ENCODE data around the gene CCDC70. TPM values are rescaled to one million over a fixed set of nuclear protein-coding genes. Genes with fewer than 3 reads are reported as not detected.

The CCDC70 gene
- total RNA-seq, 1 experiment from 2014 or later, result not detected

DNA sequence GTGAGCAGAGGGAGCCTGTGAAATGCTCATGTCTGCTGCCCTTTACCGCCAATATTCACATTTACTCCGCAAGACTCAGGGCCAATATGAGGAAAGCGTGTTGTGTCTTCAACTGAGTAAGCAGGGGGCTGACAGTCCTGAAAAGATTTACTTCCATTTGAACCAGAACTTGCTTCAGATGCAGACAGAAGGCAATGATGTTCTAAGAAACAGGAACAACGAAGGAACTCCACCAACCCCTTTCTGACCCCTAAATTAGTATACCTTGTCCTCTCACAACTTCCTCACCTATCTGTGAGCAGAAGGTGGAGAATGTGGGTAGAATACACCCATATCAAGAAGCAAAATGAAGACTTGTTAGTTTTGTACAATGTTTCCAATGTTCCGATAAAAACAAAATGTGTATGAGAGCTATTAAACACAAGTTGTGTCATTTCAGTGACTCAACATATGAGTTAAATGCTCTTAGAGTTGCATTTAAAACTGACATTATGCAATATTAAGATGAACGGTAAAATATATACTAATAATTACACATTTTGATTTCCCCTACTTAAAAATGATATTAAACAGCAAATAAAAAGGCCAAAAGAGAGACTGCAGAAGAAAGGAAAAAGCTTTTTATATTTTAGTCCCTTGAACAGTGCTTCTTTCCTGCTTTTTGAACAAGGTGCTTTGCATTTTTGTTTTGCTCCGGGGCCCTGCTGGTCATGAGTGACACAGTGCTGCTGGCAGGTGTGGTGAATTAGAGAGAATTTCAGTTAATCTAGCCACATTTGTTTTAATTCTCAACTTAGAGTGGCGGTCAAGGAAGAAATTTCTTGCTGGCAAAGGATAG is 32.8 kb upstream of the CCDC70 start:
- no peak for DNase-seq (ENCODE audit: extremely low read depth, low read depth)

DNA sequence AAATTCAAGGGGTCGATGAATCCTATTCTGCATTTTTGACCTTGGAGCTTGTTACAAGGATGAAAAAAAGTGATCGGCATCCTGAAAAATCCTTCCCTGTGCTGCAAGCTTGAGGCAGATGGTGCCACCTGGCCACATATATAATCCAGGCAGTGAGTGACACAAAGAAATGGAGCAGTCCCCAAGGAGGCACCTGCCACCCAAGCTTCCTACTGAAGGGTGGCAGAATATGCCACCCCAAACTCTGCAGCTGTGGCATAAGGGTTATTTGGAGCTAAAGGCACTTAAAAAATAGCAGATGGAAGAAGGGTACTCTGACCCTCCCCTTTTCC is 32.2 kb upstream of the CCDC70 start:
- no peak for DNase-seq (ENCODE audit: extremely low read depth, low read depth)

DNA sequence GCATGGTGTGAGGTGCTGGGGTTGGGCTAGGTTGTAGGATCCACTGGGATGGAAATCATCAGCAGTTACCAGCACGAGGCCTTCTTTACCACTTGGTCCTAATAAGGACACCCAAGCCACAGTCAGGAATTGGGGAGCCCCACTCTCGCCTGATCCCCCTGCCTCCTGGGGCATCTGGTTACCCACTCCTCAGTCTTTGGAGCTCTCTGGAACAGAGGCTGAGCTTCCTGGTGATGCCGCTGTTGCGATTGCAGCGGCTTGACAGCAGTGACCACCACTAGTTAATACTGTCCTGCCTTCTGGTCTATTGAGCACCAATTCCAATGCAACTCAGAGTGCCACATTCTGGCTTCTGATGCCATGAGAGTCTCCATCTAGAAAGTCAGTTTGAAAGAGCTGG is 30.2 kb upstream of the CCDC70 start:
- no peak for DNase-seq (ENCODE audit: extremely low read depth, low read depth)

DNA sequence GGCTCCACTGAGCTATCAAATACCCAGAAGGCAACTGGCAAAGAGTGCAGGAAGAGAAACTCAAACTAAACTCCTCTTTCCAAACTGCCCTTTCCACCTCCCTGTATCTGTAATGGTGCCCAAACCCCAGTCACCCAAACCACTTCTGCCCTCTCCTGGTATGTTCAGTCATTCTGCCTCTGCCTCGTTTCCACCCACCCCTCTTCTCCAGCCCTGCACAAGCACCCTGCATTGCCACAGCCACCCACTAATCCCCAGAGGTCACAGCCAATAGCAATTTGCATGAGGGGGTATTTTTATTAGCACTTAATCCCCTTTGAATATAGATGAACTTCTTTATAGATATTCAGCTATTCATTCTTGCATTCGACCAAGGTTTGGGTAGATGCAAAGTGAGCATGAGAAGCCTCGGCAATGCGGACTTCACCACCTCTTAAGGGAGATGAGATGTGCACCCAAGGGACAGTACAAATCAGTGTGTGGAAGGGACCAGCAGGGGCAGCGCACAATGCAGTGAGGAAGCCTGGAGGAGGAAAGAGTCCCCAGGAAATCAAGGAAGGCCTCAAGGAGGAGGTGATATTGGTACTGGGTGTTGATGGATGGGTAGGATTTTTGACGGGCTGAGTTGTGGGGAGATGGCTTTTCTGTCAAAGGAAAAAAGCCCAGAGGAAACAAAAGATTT is 29.2 kb upstream of the CCDC70 start:
- DNase-seq (ENCODE audit: extremely low read depth, low read depth), result no peak

DNA sequence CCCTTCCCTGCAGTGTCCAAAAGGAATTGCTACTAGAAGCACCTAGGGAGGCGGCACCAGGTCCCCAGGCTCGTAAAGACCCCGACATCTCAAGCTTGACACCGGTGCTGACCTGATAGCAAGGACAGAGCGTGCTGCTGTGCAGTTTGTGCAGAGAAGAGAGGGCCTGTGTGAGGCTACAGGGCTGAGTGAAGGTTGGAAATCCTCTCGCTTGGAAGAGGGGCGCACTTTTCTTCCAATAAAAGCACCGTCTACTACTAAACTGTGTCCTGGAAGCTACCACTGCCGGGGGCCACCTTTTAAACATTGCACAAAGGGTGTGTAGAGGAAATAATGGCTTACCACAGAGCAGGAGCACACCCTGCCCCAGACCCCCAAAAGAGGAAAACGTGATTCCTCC is 27.8 kb upstream of the CCDC70 start:
- DNase-seq (ENCODE audit: extremely low read depth, low read depth), result no peak

DNA sequence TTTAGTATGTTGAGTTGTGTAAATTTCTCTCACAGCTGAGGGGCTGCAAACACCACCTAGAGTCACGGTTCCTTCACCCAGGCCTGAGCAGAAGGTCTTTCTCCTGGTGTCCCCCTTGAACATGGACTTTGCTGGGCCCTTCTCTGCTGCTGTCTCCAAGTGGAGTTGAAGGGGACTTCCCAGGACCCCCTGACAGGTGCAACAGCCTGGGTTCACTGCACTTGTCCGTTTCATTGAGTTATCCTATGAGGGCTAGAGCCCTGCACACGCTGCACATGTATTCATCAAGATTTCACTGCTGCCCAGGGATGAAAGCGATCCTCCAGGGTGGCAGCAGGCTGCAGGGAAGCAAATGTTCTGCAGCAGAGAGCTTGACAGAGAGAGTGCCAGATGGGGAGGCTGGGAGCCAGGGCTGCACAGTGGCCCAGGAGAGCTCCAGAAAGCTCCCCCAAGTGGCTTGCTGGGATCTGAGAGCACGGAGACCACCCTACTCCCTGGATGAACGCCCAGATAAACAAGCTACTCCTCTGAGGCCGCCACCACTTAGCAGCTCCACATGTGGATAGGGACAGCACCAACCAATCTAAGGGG is 27.1 kb upstream of the CCDC70 start:
- DNase-seq (ENCODE audit: extremely low read depth, low read depth), result no peak

DNA sequence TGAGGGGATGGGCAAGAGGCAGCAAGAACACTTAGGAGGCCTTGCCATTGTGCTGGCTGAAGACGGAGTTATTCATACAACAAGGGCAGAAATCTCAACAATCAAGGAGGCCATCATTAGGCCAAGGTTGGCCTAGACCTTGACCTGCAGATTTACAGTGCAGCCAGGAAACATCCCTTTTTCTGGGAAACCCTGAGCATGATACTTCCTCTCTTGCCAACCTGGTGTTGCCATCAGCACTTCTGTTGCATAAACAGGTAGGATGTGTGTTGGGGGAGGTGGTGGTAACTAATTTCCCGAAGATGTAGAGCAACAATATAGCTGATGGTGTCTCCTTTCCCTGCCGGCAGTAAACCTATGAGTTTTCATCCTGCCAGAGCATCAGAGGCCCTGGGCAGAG is 24.8 kb upstream of the CCDC70 start:
- no peak for DNase-seq (ENCODE audit: extremely low read depth, low read depth)

DNA sequence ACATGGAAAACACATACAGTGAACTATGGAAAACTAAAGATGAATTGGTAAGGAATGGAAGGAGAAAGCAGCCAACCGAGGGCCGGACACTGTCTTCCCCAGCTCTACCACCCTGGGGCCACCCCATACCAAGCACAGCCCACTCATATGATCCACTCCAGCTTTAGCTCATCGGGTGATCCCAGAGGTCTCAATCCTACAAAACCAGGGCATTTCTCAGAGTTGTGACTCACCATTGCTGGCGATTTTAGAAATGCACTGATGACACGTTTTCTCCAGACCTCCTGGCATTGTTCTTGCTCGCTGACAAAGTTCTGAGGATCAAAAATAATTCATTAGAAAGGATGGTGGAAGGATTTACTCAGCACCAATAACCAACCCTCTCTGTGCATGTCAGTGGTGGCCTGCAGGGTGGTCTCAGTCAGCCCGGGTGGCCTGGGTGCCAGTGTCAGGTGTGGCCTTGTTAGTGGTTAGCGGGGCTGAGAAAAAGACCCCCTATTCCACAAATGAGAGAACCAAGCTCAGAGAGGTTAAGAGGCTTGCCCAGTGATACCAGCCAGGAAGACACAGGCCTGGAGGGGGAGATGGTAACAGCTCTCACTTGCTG is 23.4 kb upstream of the CCDC70 start:
- DNase-seq (ENCODE audit: extremely low read depth, low read depth), result no peak

DNA sequence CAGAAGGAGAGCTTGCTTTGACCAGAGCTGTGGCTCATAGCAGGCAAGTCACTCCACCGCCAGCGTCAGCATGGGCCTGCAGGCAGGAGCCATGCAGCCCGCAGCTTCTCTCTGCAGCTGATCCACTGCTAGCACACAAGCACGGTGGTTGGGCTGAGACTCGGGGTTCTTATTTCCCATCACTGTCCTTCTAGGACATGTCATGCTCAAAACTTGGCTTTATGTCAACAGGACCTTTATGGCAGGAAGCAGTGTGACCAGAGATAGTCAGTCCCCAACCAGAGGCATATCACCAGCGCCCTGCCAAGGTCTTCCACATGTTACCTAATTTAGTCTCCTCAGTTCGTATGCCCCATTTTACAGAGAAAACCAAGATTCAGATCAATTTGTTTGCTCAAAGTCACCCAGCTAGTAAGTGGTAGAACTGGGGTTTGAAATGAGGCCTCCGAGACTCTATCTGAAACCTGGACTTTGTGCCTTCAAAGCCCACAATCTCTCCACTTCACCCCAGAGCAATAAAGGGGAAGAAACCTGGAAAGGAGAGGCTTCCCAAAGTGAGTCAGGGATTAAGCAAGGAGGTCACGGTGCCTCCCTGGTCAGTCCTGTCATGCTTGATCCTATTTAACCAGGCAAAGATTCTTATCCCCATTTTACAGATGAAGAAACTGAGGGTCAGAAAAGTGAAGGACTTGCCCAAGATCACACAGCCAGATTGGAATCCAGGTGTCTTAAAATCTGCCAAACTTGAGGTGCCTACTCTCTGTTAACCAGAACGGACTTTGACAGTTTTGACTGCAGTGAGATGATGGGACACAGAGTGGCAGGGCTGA is 21.8 kb upstream of the CCDC70 start:
- no peak for DNase-seq (ENCODE audit: extremely low read depth, low read depth)

DNA sequence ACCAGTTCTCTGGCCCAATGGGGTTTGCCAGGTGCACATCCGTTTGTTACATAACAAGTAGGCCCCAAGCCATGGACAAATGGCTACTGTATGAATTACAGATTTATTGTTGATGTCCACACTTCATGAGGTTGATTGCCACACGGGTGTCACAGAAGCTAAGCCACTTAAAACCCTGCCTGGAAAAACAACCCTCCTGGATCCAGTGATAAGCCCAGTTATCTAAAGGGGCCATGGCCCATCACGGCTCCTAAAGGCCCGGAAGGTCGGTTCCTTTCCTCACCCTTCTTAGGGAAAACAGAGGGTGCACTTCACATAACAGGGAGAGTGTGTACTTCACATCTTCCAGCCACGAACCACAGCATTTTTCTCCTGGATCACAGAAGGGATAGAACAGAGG is 20.9 kb upstream of the CCDC70 start:
- DNase-seq (ENCODE audit: extremely low read depth, low read depth), result no peak

DNA sequence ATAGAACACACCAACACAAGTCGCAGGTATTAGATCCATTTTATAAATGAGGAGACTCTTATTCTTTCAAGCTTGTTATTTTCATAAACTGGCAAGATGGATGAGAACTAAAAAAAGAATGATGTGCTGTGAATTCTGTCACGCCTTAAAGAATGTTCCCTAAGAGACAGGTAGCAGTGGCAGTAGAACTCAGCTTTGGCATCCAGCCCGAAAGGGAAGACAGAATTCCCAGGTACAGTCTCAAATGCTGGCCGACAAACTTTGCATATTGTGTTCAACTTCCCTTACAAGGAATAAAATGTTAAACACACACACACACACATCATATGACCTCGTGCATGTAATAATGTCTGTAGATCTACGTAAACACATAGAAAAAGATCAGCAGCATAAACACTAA is 20.0 kb upstream of the CCDC70 start:
- no peak for DNase-seq (ENCODE audit: extremely low read depth, low read depth)

DNA sequence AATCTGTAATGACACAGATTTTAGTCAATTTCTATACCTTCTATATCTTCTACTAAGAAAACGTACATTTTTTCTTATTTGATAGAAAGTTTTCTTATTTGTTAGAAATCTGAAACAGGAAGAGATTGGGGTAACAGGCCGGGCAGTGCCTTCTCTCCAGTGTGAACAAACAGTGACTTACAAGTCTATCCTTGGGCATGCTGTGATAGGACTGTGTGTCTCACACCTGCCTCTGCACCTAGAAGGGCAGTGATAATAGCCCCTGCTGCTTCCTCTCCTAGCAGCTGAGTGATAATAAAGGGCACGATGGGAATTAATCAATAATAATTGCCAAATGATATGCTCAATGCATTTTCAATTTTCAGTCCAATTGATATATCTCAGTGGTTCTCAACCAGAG is 18.2 kb upstream of the CCDC70 start:
- no peak for DNase-seq (ENCODE audit: extremely low read depth, low read depth)

DNA sequence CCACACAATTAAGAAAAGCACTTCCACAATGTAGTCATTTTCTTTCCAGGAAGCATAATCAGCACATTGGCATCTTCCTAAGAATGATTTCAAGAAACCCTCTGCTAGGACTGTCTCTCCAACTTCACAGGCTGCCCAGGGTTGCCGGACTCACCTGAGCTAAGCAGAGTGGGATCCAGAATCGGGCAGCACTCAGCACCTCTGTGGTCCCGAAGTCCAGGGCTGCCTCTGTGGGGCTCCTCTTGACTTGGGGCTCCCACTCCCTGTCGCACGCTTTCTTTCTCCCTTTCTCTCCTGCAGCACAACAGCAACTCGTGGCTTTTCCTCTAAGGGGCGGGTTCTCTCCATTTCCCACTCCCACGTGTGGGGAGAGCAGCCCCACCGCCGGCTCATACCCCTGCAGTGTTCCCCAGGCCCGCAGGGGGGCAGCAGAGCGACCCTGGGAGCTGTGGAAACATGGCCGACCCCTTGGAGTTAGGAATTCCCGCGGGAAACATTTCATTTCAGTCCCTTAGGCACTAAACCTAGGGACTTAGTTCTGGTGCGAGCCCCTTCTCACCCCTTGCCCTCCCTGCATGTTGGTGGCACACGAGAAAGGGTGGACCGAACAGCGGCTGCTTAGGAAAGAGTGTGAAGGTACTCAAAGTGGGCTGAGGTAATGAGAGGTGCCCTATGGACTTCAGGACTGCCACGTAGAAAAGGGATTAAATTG is 16.8 kb upstream of the CCDC70 start, which contains the start of gene TMEM272:
TMEM272 (minus strand) TSS at position 316 of the 712 bp plus-strand sequence. CDS start 6,647 bp downstream, outside the sequence.
- DNase-seq (ENCODE audit: extremely low read depth, low read depth), result peak; percentile 38

DNA sequence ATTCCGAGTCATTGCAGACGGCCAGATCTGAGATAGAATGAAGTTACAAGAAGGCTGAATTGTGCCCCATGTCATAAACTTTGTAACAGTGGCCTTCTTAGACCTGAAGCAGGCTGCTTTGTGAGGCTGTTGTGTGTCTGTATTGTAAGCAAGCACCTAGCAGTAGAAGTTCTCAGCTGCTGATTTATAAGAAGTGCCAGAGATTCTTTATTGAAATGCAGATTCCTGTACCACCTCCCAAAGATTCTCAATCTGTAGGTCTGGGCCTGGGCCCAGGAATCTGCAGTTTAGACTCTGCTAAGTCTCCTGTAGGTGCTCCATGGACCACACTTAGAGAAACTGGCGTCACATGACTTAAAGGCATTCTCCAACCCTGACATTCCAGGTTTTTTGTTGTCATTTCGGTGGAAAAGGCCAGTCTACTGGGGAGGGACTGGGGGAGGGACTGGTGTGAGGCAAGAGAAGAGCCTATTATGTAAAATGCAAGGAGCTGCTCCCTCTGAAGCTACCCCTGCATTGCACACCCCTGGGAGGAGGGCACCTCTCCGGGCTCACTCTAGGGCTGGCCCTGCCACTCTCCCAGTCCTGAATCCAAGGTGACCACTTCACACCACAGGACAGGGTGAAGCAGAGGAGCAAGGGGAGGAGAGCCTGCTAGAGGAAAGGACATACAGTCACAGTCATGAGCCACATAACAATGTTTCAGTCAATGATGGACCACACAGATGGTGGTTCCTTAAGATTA is 16.0 kb upstream of the CCDC70 start:
- no peak for DNase-seq (ENCODE audit: extremely low read depth, low read depth)

DNA sequence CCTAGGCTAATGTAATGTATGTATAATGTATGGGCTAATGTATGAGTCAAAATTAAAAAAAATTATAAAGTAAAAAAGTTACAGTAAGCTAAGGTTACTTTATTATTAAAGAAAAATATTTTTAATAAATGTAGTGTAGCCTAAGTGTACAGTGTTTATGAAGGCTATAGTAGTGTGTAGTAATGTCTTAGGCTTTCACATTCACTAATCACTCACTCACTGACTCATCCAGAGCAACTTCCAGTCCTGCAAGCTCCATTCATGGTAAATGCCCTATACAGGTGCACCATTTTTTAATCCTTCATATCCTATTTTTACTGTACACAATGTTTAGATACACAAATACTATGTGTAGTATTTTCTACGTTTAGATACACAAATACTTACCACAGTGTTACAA is 15.0 kb upstream of the CCDC70 start:
- no peak for DNase-seq (ENCODE audit: extremely low read depth, low read depth)

DNA sequence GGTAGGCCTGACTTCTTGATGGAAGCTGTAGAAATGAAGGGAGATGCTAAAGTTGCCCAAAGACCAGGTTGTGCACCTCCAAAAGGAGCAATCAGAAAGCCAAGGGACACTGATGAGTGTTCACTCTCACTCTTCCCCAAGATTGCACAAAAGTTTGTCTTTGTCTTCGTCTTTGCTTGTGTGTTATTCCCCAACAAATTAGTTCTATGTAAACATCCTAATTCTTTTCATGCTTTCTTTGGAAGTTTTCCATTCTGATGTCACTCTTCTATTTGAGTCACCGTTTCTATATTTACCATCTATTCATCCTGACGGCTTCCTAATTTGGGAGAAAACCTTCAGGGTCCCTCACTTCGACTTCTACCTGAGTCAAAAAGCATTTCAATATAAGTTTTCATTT is 13.1 kb upstream of the CCDC70 start:
- no peak for DNase-seq (ENCODE audit: extremely low read depth, low read depth)

DNA sequence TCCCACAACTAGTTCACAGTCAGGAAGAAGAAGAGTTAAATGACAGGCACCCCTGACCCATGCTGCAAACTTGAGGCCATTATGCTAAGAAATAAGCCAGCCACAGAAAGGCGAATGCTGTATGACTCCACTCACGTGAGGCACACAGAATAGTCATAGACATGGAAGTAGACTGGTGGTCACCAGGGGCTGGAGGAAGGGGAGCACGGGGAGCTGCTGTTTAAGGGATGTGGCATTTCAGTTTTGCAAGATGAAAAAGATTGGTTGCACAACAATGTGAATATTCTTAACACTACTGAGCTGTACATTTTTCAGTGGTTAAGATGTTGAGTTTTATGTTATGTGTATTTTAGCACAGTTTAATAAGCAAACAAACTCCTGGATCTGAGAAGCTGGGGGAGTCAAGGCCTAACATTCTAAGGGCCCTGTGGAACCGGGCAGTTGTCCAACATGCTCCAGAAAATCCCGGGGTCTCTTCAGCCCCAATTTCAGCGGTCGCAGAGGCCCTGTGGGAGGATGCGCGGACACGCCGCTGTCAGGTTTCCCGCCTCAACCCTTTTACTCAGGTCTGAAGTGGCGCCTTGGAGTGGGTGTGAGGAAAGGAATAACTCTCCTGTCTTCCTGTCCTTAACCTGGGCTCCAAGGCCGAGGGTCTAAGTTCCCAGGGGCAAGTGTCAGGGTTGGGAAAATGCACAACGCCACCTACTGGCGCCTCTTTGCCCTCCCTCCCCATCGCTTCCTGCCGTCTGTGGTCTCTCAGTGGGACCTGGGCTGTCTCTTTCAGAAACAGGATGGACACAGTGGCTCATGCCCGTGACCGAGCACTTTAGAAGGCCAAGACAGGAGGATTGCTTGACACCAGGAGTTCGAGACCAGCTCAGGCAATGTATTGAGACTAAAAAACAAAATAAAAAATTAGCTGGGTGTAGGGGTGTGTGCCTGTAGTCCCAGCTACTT is 12.3 kb upstream of the CCDC70 start:
- peak; percentile 25 for DNase-seq (ENCODE audit: extremely low read depth, low read depth)

Measured in NCI-H460 (cell line).